DMS79 treated with DMSO at 0.1 percent for 48 hours (cell line): Measurements from ENCODE around the gene KIF26B.
A peak's percentile ranks its signal among the peaks of the same experiment; 100 is the strongest.
"Not testable (repeated sequence)": the region's sequence is repeated elsewhere in the genome, so short reads cannot be mapped to it uniquely, and the experiment has no call there.

ENCODE experiments used
- DNase-seq: peaks from one replicate; lab custom pipeline; 2025; lab: John Stamatoyannopoulos, UW

KIF26B gene

DNA sequence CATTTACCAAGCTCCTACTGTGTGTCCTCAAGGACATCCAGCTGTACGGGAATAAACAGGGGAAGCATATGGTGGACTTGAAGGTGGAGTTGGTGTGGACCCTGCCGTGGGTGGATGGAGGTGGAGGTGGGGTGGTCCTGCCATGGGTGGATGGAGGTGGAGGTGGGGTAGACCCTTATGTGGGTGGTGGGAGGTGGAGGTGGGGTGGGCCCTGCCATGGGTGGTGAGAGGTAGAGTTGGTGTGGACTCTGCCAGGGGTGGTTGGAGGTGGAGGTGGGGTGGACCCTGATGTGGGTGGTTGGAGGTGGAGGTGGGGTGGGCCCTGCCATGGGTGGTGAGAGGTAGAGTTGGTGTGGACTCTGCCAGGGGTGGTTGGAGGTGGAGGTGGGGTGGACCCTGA lies 169.0 kb downstream of the KIF26B start:
- not testable (repeated sequence) for DNase-seq

DNA sequence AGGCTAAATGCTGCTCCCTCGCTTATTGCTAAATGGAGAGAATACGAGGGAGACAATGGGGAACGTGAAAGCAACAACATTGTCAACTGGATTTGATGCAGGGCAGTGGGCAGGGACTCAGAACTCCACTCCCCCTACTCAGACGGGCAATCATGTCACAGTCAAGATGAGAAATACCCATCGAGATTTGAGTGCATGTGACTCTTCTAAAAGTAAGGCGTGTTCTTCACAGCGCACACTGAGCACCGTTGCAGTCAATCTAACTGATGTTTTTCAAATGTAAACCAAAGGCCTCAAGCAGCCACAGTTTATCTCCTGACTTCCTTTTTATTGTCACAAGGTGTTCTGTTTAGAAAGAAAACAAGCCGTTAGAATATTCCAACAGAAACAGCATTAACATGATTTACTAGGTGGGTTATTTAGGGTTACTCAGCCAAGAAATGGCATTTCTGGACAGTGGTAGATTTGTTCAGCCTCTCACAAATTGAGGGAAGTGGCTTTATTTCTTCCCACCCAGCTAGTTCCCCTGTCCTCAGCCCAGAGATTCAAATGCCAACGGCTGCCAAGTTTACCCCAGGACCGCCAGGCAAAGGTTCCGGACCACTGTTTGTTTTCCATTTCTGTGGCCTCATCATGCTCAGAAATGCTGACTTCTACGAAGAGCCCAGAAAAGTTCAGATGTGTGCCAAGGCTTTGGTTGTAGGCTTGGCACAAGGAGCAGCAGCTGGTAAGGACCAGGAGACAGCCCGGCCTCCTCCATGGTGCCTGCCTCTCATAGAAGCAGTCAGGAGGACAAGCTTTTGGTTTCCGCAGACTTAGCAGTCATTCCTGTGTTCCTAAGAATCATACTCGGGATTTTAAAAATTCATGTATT lies 171.4 kb downstream of the KIF26B start:
- no peak for DNase-seq

DNA sequence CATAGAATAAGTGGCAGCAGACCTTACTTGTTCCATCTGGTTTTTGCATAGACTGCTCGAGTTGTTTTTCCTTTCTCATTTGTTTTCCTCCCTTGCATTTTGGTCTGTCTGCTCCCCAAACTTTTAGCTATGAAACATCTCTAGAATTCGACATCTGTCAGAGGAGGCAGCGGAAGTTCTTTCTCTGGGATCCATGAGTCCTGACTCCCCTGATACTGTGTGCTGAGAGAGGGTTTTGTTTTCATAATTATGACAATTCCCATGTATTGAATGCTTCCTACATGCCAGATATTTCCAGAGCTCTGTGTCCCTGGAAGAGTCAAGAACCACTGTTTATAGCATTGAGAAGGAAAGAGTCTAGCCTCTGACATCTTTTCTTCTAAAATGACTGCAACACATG lies 172.6 kb downstream of the KIF26B start:
- no peak for DNase-seq

DNA sequence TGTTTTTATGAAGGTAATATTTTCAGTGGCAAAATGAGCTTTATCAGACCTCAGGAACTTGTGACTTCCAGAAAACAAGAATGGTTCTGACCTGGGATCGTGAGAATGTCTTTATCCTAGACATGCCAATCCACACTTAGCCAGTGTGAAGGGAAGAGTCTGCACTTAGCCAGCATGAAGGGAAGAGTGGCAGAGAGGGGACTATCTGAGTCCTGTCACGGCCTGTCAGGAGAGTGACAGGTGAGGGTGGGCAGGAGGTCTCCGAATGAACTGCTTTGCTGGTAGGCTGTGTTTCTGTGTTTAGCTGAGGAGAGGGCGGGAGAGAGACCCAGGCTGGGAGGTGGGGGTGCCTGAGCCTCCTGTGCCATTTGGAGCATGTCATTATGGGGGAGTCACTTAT lies 173.1 kb downstream of the KIF26B start:
- DNase-seq, result no peak

DNA sequence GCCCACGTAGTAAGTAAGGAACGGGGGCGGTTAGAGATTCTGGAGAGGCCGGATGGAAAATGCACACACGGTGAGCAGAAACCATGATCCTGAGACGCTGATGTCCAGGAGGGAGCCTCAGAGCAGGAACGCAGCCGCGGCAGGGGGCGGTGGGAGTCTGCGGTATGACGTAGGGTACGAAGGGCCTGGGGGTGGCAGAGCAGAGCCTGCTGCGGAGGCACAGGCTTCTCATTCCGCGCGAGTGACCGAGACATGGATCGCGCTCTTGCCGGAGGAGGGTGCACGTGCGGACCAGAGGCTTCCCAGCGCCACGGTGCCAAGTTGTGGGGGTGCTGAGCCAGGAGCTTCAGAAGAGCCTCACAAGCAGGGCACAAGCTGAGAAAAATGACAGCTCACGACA lies 176.2 kb downstream of the KIF26B start:
- no peak for DNase-seq

DNA sequence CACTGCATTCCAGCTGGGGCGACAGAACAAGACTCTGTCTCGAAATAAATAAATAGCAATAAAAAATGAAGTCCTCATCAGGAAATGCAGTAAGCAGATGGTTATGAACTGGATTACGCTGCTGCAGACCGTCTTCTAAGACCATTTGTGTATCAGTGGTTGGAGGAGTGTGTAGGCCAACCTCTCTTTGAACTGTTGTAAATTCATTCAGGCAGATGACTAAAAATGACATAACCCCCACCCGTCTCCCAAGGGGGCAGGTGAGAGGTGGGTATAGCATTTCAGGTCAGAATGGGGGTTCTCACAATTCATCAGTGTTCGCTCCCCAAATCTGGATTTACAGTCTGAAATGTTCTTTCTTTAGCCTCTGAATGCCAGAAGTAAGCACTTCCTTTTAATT lies 177.3 kb downstream of the KIF26B start:
- no peak for DNase-seq

DNA sequence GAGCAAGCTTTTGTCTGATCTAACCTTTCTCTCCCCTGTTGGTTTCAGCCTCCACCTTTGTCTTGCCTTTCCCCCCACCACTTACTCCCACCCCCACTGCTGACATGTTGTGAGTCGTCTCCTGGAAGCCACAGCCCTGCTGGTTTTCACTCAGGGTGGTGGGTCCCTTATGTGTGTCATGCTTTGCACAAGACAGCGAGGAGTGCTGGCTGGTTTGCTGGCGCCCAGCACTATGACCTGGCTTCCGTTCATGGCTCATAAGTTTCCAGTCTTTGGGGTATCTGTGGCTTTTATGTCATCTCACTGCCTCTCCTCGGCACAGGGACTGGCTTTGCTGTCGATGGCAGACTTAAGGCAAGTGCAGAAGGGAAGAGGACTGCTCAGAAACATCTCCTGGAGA lies 177.7 kb downstream of the KIF26B start:
- DNase-seq, result no peak

DNA sequence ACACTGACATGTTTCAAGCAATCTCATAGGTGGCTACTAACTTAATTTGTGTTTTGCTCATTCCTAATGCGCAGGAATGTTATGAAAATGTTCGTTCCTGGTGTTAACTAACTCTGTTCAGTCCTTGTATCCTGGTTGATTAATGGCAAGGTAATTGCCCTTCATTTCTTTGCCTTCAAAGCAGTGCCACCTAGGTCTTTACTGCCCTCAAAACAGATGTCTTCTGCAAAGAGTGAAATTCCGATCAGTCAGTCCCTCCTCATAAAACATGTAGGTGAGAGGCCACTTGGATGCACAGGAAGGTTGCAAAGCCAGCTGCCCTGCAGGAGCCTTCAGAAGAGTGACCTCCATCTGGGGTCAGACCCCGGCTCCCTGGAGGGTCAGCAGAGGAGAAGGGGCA lies 179.4 kb downstream of the KIF26B start:
- no peak for DNase-seq

DNA sequence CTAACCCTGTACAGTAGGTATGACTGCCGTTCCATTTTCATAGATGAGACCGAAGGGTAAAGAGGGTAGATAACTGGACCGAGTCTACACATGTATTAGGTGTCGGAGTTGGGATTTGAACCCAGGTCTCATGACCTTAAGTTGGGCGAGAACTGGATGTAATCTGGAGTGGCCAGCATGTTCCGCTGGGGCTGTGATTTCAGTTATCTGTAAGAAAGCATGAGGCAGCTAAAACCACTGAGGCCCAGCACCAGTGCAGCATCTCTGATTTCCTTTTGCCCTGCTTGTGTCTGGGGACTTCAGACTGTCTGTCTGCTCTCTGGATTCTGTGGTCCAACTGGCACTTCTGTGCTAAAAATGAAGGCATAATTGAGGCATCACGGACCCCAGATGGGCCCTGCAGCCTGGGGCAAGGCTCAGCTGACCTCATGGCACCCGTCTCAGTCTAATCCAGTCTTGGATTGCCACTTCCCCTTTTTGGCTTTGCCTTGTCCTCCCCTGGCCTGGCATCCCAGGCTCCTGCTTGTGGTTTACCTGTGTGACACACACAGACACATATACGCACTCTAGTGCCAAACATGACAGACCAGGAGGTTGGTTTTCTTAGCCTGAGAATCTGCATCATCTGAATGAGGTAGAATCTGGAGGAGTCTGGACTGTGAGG lies 180.2 kb downstream of the KIF26B start:
- DNase-seq, result no peak

DNA sequence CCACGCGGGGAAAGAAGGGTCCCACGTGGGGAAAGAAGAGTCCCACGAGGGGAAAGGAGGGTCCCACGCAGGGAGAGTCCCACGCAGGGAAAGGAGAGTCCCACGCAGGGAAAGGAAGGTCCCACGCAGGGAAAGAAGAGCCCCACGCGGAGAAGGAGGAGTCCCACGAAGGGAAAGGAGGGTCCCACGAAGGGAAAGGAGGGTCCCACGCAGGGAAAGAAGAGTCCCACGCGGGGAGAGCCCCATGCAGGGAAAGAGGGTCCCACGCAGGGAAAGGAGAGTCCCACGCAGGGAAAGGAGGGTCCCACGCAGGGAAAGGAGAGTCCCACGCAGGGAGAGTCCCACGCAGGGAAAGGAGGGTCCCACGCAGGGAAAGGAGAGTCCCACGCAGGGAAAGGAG lies 180.9 kb downstream of the KIF26B start:
- not testable (repeated sequence) for DNase-seq

DNA sequence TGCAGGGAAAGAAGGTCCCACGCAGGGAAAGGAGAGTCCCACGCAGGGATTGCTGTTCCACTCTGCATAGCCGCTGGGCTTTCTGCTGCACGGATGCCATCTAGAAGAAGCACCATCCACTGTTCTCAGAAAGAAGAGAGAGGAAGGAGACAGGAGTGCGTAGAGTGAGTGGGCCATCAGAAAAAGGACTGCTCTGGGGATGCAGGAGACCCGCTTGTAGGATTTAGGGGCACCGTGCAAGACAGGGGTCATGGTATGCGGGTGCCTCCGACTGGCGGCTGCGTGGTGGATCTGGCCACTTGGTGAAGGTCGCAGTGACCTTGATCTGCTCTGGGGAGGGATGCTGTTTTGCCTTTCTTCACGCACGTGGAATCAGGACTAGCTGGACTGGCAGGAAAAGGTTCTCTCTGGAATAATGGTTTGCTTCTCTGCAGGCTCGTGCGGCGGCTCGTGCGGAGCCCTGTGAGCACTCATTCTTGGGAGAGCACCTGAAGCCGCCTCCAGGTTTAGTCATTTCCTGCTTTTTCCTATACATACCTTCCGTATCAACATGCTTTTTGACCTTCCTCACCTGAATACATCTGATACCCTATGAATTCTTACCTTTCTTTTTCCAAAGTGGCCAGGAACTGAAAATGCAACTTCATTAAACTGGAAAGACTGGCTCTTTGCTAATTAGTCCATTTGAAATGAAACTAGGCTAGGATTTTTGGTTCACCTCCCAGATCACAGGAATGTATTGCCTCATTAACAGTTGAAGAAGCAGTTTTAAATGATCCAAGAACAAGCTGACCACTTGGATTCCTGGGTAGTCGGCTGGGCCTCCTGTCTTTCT lies 181.6 kb downstream of the KIF26B start:
- peak; percentile 59 for DNase-seq

DNA sequence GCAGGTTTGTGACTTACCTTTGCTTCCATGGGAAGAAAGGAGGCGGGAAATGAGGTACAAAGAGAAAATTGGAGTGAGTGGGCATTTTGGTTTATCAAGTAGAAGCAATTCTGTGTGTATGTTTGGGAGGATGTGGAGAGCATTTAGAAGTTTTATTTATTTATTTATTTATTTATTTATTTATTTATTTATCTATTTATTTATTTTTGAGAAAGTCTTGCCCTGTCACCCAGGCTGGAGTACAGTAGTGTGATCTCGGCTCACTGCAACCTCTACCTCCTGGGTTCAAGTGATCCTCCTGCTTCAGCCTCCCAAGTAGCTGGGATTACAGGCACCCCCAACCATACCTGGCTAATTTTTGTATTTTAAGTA lies 182.2 kb downstream of the KIF26B start:
- DNase-seq, result not testable (repeated sequence)

DNA sequence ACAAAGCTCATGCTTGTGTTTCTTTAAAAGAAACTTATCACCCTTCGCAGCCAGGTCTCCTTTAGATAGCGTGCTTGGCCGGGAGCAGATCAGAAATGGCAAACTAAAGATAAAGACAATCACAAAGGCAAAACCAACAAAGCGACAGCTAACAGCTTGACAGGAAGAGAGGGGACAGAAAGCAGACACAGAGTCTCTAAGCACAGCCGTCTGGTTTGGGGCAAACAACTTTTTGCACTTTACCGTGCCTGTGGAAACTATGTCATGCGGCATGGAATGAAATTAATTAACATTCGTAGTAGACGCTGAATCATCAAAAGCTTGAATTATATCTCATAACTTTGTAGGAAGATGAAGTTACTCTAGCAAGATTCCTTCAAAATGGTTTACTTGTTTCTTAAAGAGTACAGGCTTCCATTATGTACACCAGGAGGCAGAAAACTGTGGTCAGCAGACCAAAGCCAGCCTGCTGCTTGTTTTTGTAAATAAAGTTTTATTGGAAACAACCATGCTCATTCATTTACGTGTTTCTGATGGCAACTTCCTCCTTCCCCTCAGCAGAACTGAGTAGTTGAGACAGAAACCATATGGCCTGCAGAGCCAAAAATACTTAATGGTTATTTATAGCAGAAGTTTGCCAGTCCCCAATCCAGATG lies 183.2 kb downstream of the KIF26B start:
- no peak for DNase-seq

DNA sequence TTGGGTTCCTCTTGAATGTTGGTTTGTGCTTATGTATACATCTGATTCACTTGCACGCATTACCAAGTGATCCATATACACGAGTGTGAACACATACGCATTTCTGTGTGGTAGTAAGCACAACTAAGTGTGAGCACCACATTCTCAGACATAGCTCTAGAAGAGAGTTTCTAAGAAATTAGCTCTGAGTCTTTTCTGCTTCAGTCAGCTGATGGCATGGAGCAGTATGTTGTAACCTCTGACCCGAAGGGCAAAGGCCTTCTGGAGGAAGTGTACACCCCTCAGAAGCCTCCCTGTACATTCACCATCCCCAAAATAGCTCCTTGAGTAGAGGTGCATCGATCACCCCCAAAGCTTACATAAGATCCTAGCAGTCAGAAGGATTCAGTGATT lies 183.7 kb downstream of the KIF26B start:
- DNase-seq, result no peak

DNA sequence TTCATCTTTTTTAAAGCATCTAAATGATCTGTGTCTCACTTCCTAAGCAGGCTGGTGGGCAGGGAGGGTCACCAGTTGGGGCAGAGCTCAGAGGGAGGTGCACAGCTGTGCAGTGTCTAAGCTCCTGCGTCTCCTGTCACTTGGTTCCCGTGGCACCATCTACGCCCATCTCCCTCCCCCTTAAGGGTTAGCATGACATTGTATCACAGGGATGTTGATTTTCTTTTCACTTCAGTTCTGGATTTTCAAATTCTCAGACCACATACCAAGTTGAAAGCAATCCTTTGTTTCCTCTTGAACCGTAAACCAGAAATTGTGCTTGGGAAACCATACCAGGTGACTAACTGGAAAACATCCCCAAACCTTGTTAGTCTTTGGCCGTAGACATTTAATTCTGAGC lies 187.0 kb downstream of the KIF26B start:
- no peak for DNase-seq

DNA sequence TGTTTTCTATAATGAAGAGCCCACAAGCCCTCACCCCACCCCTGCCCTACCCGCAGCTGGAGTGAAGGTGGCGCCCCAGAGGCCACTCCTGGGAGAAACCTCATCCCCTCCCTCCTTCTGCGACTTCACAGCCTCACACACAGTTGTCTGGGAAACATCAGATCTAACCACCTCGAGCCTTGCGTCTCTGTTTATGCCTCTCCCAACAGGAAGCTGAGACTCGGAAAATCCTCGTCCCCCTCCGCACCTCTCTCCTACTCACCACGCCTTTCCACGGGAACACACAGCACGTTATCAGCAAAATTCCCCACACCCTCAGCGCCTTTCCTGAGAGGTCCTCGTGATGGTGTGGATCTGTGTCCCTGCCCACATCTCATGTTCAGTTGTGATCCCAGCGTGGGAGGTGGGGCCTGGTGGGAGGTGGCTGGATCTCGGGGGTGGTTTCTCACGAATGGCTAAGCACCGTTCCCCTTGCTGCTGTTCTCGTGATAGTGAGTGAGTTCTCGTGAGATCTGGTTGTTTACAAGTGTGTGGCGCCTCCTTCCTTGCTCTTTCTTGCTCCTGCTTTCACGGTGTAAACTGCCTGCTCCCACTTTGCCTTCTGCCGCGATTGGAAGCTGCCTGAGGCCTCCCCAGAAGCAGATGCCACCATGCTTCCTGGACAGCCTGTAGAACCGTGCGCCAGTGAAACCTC lies 190.6 kb downstream of the KIF26B start:
- DNase-seq, result no peak

DNA sequence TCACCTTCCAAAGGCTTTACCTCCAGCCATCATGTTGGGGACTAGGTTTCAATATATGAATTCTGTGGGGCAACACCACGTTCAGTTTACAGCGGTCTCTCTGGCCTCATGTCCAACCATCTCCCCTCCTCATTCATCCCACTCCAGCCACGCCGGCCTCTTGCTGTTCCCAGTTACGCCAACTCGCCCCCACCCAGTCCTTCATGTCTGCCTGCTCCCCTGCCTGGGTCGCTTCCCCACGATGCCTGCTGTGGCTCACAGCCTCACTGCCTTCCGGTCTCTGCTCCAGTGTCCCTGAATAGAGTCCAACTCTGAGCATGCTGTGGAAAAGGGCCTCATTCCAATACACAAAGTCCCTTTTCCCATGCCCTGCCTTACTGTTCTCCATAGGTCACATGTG lies 193.8 kb downstream of the KIF26B start:
- DNase-seq, result no peak

DNA sequence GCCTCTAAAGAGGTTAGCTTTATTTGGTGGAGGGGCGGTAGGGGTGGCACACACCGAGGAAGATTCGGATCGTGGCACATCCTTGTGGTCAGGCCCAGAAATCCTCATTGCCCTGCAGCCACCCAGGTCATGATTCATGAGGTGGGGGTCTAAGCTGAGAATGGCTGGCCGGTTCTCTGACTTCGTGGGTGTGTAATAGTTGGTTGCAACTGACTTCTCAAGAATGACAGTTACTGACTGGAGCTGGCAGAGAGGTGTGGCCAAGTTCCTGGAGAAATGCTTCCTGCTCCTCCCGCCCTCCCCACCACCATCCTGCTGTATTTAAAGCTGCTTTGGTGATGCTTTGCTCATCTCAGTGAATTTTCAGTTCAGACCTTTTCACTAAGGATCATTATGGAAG lies 198.6 kb downstream of the KIF26B start:
- no peak for DNase-seq

DNA sequence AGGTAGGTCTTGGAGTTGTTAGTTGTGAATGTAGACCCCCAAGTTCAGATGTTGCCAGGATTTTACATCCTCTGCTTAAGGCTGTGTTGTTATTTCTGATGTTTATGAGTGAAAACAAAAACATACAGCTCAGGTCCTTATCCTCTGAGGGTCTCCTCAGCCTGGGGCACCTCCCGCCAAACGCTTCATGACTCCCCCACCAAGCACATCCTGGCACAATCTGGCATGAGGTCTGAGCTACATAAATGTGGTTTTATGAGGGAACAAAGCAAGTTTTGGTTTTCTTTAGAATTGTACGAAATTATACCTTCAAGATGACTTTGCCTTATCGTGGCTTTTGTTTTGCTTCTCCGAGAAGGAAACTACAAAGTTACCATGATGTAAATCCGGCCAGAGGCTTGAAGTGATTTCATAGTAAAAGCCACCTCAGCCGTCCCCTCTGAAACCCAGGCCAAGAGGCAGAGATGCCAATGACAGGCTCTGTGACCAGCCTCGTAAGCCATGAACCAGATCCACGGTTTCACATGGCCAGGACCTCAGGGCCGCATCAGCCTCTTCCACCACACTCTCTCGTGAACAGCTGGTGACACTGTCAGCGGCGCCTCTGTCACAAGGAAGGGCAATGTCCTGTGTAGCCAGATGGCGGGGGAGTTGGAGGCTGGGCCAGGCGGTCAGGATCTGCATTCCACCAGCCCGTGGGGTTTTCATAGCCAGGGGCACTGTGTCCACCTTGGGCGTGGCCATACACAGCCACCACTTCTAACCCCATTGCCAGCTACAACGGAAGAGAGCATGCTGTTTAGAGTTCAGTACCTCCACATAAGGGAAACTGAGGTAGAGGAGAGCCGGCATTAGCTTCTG lies 199.4 kb downstream of the KIF26B start:
- no peak for DNase-seq

DNA sequence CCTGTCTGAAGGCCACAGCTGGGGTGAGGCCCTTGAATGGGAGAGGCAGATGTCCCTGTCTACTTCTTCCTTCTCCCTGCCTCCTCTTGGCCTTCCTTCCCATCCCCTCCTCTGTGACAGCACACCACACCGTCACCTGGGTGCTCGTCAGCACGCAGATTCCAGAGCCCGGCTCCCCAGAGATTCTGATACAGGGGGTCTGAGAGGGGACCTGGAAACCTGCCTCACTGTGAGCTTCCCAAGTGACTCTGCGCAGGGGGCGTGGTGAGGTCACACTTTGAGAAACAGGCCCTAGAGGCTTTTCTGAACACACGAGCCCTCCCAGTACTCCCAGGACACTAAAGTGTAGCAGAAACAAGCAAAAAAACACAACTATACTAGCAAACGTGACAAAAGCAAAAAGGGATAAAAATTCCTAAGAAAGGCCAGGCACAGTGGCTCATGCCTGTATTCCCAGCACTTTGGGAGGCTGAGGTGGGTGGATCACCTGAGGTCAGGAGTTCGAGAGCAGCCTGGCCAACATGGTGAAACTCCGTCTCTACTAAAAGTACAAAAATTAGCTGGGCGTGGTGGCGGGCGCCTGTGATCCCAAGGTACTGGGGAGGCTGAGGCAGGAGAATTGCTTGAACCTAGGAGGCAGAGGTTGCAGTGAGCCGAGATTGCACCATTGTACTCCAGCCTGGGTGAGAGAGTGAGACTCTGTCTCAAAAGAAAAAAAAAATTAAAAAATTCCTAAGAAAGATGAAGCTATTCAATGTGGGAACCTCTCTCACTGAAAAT lies 201.3 kb downstream of the KIF26B start:
- DNase-seq, result not testable (repeated sequence)
